Stimulated activated CD4-positive, alpha-beta T cell treated with anti-CD3 and anti-CD28 coated beads, Interleukin-2, amount 100 ng/mL, for 48 hours (primary cell): ENCODE data around the gene MED13L.

Experiments
- DNase-seq, 2 donors: peaks; one replicate each; pipeline ENCODE4 v3.0.0-alpha.2; 2020

Gene MED13L

GRCh38 chr12:116276652-116277466 is 634 bp downstream of the MED13L start:
- DNase-seq: peak; percentile 40 to 51

DNA sequence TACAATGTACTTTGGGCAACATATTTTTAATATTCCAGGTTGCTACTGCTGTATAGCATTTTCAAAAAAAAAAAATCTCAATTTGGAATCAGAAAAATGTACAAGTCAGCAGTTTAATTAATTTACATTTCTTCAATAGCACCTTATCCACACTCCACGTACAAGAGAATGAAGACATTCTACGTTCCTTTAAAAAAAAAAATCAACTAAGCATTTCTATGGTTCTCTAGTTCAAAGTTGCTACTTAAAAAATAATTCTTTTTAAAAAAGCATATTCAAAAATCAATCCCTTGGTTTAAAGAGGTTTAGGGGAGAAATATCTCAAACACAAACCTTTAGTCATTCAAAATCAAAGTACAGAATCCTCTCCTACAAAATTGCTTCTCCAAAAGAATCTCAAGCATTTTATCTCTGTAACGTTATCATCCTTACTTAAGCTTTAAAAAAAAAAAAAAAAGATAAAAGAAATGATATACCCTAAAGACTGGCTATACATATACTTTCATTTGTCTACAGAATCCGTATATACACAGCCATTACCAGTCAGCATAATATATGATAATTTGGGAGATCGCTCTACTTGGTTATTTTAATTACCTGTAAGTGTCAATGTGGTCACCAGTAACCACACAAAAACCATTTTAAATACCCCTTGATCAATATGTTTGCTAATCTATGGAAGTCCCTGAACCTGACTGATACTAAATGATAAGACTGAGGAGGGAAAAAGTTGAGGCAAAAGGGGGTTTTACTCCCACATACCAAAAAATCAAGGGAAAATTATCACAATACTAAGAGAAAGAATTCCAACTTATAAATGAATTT is 2.7 kb downstream of the MED13L start:
- DNase-seq: no peak

DNA sequence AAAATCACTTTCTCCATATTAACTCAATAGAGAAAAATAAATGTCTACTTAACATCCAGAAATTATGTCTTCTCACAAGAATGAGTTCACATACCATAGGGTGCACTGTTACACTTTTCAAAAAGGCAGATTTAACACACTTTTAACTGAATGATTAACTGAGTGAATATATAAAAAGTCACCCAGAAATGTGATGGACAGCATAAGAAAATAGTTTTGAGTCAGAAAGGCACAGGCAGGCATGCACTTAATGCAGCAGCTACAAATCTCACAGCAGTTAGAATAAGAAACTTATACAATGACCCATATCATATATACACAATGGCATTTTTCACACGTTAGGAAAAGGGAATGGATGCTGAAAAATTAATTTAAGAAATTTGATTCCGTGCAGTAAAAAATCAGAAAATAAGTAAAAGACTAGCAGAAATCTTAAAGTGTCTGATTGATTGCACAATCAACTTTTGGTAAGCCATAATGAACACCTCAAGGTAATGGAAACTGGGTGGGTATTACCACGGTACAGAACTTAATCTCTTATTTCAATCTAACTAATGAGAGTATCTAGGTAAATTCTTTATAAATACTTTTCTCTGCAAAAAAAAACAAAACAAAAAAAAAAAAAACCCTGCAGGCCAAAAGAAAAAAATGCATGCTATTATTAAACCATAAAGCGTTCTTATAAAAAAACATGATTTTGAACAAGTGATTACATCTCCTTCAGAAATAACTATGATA is 3.5 kb downstream of the MED13L start:
- no peak for DNase-seq

DNA sequence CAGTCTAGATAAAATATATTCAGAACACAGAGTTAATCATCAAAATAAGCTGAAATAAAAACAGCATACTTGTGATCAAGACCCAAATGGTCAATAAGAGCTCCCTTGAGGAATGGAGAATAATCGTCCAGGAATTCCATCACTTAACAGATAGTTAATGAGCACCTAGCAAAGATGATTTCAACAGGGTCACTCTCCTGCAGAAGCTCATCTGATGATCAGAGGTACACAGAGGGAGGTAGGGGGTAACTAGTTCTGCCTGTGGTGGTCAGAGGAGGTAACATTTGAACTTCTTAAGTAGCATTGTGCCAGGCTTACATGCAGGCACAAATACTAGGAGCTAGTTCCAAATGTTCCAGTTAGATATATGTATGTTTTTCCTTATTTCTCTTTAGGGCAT is 9.5 kb downstream of the MED13L start:
- DNase-seq: no peak

DNA sequence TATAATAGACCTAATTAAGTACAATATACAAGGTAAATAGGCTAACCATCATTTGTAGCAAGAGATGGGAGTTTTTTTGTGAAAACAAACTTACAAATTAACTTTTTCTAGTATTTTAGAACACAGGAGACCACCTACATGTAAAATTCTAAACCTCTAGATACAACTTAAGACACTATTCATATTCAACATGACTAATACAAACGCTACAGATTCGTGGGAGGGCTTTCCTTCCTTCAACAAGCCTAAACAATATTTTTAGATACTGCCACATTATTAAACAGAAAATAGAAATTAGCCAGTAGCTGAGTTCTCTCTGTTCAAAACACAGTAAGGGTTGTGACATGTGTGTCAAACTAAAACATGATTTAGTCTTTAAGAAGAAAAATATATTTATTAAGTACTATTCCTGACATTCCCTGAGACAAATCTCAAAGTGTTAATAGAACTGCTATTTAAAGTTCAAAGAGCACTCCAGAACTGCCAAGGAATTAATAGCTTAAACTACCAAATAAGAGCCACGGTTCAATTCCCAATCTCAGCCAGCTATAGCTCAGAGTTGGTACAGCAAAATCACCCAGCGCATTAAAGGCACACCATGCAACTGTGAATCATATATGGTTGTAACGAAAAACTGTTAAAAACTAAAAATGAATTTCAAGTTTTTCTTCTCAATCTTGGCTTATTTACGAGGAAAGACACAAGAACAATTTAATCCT is 10.7 kb downstream of the MED13L start:
- no peak for DNase-seq

GRCh38 chr12:116266168-116266601 is 11.3 kb downstream of the MED13L start:
- DNase-seq: no peak

DNA sequence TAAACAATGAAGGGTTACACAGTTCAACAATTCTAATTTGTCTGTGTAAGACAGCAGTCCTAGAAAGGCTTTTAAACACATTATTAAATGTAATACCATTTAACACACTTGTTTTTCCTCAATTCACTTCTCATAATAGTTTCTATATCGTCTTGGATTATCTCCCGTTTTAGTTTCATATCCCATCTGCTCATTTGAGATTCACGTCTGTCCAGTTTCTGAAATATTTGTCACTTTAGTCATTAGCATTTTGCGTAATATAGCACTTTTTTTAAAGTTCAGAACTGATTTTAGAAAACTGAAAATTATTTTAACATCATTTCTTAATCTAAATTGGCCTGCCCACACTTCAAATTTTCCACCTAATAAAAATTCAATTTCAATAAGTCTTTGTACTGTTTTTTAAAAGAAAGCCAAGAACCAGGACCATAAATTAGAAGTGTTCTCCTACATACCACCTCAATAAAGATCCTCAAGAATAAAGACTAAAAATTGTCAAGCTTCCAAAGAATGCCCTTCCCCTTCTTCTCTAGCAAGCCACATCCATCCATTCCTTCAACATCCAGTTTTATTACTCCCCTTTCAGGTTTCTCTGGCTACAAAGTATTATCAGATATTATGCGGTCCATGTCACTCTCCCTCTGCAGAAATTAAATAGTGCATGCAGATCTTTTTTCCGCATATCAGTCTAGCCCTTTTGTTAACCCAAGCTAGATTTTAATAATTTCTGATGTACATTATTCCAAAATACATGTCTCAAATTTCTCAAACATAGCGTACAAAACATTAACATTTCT is 11.9 kb downstream of the MED13L start:
- DNase-seq: no peak

DNA sequence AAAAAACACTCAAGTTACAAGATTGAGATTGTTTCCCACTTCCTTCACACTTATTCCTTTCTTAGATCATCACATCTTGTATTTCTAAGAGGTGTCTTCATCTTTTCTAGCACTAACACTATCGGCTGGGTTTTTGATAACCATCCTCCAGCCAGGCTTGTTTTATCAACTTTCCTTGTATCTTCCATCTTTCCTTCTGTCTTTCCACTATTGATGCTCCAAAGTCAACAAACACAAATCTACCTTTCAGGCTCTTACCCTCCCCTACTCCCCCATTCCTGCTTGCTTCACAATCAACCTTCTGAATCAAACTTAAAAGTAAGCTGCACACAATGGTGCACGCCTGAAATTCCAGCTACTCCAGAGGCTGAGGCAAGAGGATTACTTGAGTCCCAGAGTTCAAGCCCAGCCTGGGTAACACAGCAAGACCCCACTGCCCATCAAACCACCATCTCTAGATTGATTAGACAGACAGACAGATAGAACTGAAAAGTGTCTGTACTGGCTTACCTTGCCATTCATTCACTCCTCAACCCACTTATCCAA is 12.9 kb downstream of the MED13L start:
- DNase-seq: no peak

DNA sequence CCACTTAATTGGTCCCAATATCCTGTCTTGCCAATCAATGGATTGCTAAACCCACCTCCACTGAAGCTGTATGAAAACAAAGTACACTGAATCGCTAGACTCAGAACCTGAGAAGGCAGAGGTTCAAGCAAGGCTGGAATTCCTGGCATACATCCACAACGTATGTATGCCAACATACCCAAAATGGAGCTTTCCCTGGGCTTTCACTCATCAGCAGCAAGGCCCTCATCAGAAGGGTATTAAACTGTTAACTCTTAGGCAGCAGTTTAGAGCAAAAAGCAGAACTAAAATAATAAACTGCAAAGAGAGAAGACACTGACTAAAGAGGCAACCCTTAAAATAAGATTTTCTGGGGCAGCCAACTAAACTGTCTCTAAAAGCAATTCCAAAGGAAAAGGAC is 13.6 kb downstream of the MED13L start:
- no peak for DNase-seq

GRCh38 chr12:116263431-116263830 is 14.1 kb downstream of the MED13L start:
- no peak for DNase-seq

- no peak for DNase-seq
Measured at GRCh38 chr12:116262741-116263140, 14.8 kb downstream of the MED13L start.

DNA sequence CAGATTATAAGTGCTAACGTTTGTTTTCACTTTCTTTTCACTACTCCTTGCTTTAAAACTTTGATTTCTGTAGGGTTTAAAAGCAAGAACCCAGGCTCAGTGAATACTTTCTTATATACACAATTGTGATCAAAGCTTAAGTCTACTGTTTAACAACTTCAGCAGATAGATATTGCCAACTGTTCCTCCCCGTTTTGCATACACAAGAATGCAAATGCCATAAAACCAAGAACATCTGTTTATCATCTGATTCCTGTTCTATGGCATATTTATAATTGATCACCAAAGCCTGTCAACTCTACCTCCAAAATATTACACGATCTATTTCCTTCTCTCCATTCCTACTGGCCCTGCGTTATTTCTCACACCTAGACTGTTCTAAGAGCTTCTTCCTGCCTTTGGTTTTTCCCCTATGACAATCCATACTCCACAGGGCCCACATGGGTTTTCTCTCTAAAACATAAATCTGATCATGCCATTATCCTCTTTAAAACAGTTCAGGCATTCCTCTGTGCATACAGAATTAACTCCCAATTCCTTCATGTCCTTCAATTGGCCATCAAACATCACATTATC is 15.9 kb downstream of the MED13L start:
- DNase-seq: no peak

DNA sequence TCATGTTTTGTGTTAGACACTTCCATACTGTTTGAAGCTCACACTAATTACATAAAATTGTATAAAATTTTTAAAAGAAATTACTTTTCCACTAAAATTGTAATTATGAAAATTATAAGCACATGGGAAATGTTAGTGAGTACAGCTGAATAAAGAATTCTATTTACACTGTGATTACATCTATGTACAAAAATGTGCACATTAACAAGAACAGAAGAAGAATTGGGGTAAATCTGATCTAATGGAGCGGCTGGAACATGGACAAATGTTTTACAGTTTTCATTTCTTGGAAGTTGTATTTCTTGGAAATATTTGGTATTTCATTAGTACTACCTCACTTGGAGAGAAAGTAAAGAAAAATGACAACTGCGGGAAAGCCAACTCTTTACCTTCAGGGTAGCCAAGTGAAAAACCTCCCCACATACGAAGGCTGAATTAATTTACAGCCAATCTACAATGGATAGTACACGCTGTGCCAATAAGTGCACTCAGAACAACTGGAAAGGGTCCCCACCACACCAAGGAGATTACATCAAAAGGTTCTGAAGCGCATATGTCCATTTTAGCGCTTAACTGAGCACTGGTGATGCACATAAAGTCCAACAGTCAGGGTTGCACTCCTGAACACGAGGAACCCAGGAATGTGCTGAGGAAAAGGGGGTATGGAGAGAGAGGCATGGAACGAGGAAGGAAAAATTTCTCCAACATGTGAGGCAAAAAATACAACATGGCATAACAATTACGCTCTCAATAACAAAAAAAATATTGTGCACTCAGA is 17.5 kb downstream of the MED13L start:
- DNase-seq: no peak

GRCh38 chr12:116257826-116258225 is 19.7 kb downstream of the MED13L start:
- DNase-seq: no peak

- no peak for DNase-seq
Measured at GRCh38 chr12:116257215-116257614, 20.3 kb downstream of the MED13L start.

GRCh38 chr12:116249938-116250337 is 27.6 kb downstream of the MED13L start:
- no peak for DNase-seq

GRCh38 chr12:116248930-116249329 is 28.6 kb downstream of the MED13L start:
- DNase-seq: no peak

GRCh38 chr12:116248433-116248832 is 29.1 kb downstream of the MED13L start:
- DNase-seq: no peak

DNA sequence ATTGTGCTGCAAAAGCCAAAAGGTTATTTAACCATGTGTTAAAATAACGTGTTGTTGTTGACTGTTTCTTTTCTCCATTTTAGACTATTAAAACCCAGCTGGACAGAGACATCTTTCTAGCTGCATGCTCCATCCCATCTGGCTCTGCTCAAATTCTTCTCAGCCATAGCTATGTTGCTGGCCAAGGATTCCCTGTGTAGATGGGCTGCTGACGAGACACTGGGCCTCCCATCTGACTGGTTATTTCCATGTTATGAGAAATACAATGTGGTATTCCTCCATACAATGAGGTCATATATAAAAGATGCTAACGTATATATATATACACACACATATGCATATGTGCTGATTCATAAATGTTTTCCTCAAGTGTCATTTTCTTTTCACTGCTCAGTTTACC is 30.1 kb downstream of the MED13L start:
- DNase-seq: no peak

- no peak for DNase-seq
Measured at GRCh38 chr12:116246490-116247179, 30.9 kb downstream of the MED13L start.
